ENCODE results near the gene PLA2G2F.

- TF ChIP-seq POLR2A (IDR thresholded peaks at IDR 0.05; ENCODE audit: low read depth, low read length) (no peak), BHLHE40 (IDR thresholded peaks at IDR 0.05; ENCODE audit: borderline replicate concordance in 1 of 2, low read depth in 2 of 2, low read length in 1 of 2) (no peak), IKZF1 (conservative IDR thresholded peaks at IDR 0.05) (no peak), JUND (IDR thresholded peaks at IDR 0.05; ENCODE audit: low read depth, low read length) (no peak), CEBPB (IDR thresholded peaks at IDR 0.05; ENCODE audit: borderline replicate concordance in 1 of 2, low read depth in 2 of 2, low read length in 2 of 2) (no peak), SMAD1 (IDR thresholded peaks at IDR 0.05; ENCODE audit: low read depth, partially characterized antibody) (no peak), EZH2 (IDR thresholded peaks at IDR 0.05; ENCODE audit: borderline replicate concordance, control insufficient read depth, low read depth, low read length) (no peak)
- TF ChIP-seq, protein P1, sequence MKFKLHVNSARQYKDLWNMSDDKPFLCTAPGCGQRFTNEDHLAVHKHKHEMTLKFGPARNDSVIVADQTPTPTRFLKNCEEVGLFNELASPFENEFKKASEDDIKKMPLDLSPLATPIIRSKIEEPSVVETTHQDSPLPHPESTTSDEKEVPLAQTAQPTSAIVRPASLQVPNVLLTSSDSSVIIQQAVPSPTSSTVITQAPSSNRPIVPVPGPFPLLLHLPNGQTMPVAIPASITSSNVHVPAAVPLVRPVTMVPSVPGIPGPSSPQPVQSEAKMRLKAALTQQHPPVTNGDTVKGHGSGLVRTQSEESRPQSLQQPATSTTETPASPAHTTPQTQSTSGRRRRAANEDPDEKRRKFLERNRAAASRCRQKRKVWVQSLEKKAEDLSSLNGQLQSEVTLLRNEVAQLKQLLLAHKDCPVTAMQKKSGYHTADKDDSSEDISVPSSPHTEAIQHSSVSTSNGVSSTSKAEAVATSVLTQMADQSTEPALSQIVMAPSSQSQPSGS (IDR thresholded peaks at IDR 0.05; ENCODE audit: low read length): no peak
Measured at GRCh38 chr1:20150326-20150705, 11.2 kb downstream of the PLA2G2F start.

Measured in GM12878 (cell line).